Measurements from ENCODE around the gene HBA1.
"Not testable (repeated sequence)": the region's sequence is repeated elsewhere in the genome, so short reads cannot be mapped to it uniquely, and the experiment has no call there.

HBA1 gene

GRCh38 chr16:173211-173854 is 3.1 kb upstream of the HBA1 start:
- H3K27ac ChIP-seq (ENCODE audit: low read depth, low read length); H3K4me3 ChIP-seq (ENCODE audit: low read length); H3K9ac ChIP-seq (ENCODE audit: low read length); H3K36me3 ChIP-seq (ENCODE audit: control insufficient read depth, insufficient read depth, low read length); H3K4me1 ChIP-seq (ENCODE audit: control insufficient read depth, insufficient read depth, low read length): not testable (repeated sequence)
- peaks cover 31% of the 10 kb centered on the region for H3K27me3 ChIP-seq (ENCODE audit: control insufficient read depth, insufficient read depth, low read length)

DNA sequence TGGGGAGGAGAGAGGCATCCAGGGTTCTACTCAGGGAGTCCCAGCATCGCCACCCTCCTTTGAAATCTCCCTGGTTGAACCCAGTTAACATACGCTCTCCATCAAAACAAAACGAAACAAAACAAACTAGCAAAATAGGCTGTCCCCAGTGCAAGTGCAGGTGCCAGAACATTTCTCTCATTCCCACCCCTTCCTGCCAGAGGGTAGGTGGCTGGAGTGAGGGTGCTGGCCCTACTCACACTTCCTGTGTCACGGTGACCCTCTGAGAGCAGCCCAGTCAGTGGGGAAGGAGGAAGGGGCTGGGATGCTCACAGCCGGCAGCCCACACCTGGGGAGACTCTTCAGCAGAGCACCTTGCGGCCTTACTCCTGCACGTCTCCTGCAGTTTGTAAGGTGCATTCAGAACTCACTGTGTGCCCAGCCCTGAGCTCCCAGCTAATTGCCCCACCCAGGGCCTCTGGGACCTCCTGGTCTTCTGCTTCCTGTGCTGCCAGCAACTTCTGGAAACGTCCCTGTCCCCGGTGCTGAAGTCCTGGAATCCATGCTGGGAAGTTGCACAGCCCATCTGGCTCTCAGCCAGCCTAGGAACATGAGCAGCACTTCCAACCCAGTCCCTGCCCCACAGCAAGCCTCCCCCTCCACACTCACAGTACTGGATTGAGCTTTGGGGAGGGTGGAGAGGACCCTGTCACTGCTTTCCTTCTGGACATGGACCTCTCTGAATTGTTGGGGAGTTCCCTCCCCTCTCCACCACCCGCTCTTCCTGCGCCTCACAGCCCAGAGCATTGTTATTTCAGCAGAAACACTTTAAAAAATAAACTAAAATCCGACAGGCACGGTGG is 2.3 kb upstream of the HBA1 start:
- not testable (repeated sequence) for H3K4me3 ChIP-seq (ENCODE audit: low read length); H3K4me1 ChIP-seq (ENCODE audit: control insufficient read depth, insufficient read depth, low read length); H3K27ac ChIP-seq (ENCODE audit: low read depth, low read length); H3K9ac ChIP-seq (ENCODE audit: low read length); H3K36me3 ChIP-seq (ENCODE audit: control insufficient read depth, insufficient read depth, low read length)
- peaks cover 28% of the 10 kb centered on the region for H3K27me3 ChIP-seq (ENCODE audit: control insufficient read depth, insufficient read depth, low read length)

DNA sequence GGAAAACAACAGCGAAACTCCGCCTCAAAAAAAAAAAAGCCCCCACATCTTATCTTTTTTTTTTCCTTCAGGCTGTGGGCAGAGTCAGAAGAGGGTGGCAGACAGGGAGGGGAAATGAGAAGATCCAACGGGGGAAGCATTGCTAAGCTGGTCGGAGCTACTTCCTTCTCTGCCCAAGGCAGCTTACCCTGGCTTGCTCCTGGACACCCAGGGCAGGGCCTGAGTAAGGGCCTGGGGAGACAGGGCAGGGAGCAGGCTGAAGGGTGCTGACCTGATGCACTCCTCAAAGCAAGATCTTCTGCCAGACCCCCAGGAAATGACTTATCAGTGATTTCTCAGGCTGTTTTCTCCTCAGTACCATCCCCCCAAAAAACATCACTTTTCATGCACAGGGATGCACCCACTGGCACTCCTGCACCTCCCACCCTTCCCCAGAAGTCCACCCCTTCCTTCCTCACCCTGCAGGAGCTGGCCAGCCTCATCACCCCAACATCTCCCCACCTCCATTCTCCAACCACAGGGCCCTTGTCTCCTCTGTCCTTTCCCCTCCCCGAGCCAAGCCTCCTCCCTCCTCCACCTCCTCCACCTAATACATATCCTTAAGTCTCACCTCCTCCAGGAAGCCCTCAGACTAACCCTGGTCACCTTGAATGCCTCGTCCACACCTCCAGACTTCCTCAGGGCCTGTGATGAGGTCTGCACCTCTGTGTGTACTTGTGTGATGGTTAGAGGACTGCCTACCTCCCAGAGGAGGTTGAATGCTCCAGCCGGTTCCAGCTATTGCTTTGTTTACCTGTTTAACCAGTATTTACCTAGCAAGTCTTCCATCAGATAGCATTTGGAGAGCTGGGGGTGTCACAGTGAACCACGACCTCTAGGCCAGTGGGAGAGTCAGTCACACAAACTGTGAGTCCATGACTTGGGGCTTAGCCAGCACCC is 1.2 kb upstream of the HBA1 start:
- Histone ChIP-seq H3K27me3 (ENCODE audit: control insufficient read depth, insufficient read depth, low read length) (peaks cover 28% of the 10 kb centered on the region), H3K36me3 (ENCODE audit: control insufficient read depth, insufficient read depth, low read length) (no peaks in the 10 kb centered on the region), H3K4me1 (ENCODE audit: control insufficient read depth, insufficient read depth, low read length) (no peaks in the 10 kb centered on the region), H3K27ac (ENCODE audit: low read depth, low read length) (no peak overlapping the region), H3K9ac (ENCODE audit: low read length) (no peak overlapping the region), H3K4me3 (ENCODE audit: low read length) (no peak overlapping the region)

DNA sequence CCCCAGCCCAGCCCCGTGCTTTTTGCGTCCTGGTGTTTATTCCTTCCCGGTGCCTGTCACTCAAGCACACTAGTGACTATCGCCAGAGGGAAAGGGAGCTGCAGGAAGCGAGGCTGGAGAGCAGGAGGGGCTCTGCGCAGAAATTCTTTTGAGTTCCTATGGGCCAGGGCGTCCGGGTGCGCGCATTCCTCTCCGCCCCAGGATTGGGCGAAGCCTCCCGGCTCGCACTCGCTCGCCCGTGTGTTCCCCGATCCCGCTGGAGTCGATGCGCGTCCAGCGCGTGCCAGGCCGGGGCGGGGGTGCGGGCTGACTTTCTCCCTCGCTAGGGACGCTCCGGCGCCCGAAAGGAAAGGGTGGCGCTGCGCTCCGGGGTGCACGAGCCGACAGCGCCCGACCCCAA is 474 bp upstream of the HBA1 start:
- not testable (repeated sequence) for H3K27ac ChIP-seq (ENCODE audit: low read depth, low read length); H3K4me3 ChIP-seq (ENCODE audit: low read length); H3K9ac ChIP-seq (ENCODE audit: low read length); H3K36me3 ChIP-seq (ENCODE audit: control insufficient read depth, insufficient read depth, low read length); H3K4me1 ChIP-seq (ENCODE audit: control insufficient read depth, insufficient read depth, low read length)
- peaks cover 25% of the 10 kb centered on the region for H3K27me3 ChIP-seq (ENCODE audit: control insufficient read depth, insufficient read depth, low read length)

- H3K4me1 ChIP-seq (ENCODE audit: control insufficient read depth, insufficient read depth, low read length), result no peaks in the 10 kb centered on the region
- H3K27me3 ChIP-seq (ENCODE audit: control insufficient read depth, insufficient read depth, low read length), result peaks cover 25% of the 10 kb centered on the region
- no peak overlapping the region for H3K27ac ChIP-seq (ENCODE audit: low read depth, low read length)
- no peak overlapping the region for H3K4me3 ChIP-seq (ENCODE audit: low read length)
- no peak overlapping the region for H3K9ac ChIP-seq (ENCODE audit: low read length)
- no peaks in the 10 kb centered on the region for H3K36me3 ChIP-seq (ENCODE audit: control insufficient read depth, insufficient read depth, low read length)
Observed at GRCh38 chr16:177394-177822, 928 bp downstream of the HBA1 start.

- Histone ChIP-seq H3K4me3 (ENCODE audit: low read length) (no peak overlapping the region), H3K36me3 (ENCODE audit: control insufficient read depth, insufficient read depth, low read length) (no peaks in the 10 kb centered on the region), H3K27ac (ENCODE audit: low read depth, low read length) (no peak overlapping the region), H3K4me1 (ENCODE audit: control insufficient read depth, insufficient read depth, low read length) (no peaks in the 10 kb centered on the region), H3K9ac (ENCODE audit: low read length) (no peak overlapping the region), H3K27me3 (ENCODE audit: control insufficient read depth, insufficient read depth, low read length) (peaks cover 25% of the 10 kb centered on the region)
Observed at GRCh38 chr16:177981-178667, 1.6 kb downstream of the HBA1 start.

DNA sequence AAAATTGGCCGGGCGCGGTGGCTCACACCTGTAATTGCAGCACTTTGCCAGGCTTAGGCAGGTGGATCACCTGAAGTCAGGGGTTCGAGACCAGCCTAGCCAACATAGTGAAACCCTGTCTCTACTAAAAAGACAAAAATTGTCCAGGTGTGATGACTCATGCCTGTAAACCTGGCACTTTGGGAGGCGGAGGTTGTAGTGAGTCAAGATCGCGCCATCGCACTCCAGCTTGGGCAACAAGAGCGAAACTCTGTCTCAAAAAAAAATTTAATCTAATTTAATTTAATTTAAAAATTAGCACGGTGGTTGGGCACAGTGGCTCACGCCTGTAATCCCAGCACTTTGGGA is 2.2 kb downstream of the HBA1 start:
- Histone ChIP-seq H3K9ac (ENCODE audit: low read length) (no peak overlapping the region), H3K36me3 (ENCODE audit: control insufficient read depth, insufficient read depth, low read length) (no peaks in the 10 kb centered on the region), H3K4me1 (ENCODE audit: control insufficient read depth, insufficient read depth, low read length) (no peaks in the 10 kb centered on the region), H3K27ac (ENCODE audit: low read depth, low read length) (no peak overlapping the region), H3K27me3 (ENCODE audit: control insufficient read depth, insufficient read depth, low read length) (peaks cover 25% of the 10 kb centered on the region), H3K4me3 (ENCODE audit: low read length) (no peak overlapping the region)

DNA sequence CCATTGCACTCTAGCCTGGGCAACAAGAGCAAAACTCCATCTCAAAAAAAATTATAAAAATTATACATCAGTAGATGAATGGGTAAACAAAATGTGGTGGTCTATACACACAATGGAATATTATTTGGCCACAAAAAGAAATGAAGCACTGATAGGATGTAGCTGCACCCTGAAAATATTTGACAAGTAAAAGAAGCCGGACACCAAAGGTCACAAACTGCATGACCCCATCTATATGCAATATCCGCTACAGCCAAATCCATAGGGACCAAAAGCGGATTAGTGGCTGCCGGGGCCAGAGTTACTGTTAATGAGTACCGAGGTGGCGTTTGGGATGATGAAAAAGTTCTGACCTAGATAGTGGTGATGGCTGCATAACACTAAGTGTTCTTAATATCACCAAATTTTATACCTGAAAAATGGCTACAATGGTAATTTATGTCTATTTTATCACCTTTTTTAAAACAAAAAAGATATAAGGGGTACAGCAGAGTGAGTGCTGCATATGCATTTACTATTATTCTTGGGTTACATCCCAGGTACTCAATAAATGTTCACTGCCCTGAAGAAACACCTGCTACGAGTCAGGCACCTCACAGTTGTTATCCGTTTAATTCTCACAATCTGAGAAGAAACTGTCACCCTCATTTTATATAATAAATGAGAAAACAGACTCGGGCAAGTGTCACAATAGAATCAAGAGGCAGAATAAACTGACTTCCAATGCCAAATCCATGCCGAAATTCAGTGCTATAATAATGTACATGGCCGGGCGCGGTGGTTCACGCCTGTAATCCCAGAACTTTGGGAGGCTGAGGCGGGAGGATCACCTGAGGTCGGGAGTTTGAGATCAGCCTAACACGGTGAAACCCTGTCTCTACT is 3.0 kb downstream of the HBA1 start:
- Histone ChIP-seq H3K36me3 (ENCODE audit: control insufficient read depth, insufficient read depth, low read length) (no peaks in the 10 kb centered on the region), H3K4me1 (ENCODE audit: control insufficient read depth, insufficient read depth, low read length) (no peaks in the 10 kb centered on the region), H3K27ac (ENCODE audit: low read depth, low read length) (no peak overlapping the region), H3K9ac (ENCODE audit: low read length) (no peak overlapping the region), H3K4me3 (ENCODE audit: low read length) (no peak overlapping the region), H3K27me3 (ENCODE audit: control insufficient read depth, insufficient read depth, low read length) (peaks cover 23% of the 10 kb centered on the region)

- no peak within 1 kb of the TSS for H3K9ac ChIP-seq (ENCODE audit: low read length)
- no peaks in the 10 kb centered on the region for H3K4me1 ChIP-seq (ENCODE audit: control insufficient read depth, insufficient read depth, low read length)
- peak within 1 kb of the TSS; percentile 45 for H3K4me3 ChIP-seq (ENCODE audit: low read length)
- H3K27me3 ChIP-seq (ENCODE audit: control insufficient read depth, insufficient read depth, low read length), result peaks cover 18% of the 10 kb centered on the region
- no peaks in the 10 kb centered on the region for H3K36me3 ChIP-seq (ENCODE audit: control insufficient read depth, insufficient read depth, low read length)
- H3K27ac ChIP-seq (ENCODE audit: low read depth, low read length), result no peak within 1 kb of the TSS
Observed at GRCh38 chr16:180101-180675, 3.7 kb downstream of the HBA1 start, which contains the start of gene HBQ1. HBQ1 (plus strand) TSS chr16:180459; CDS start chr16:180487, 28 bp downstream.

GRCh38 chr16:180681-181564 is 4.4 kb downstream of the HBA1 start:
- Histone ChIP-seq H3K9ac (ENCODE audit: low read length) (no peak overlapping the region), H3K27ac (ENCODE audit: low read depth, low read length) (no peak overlapping the region), H3K27me3 (ENCODE audit: control insufficient read depth, insufficient read depth, low read length) (peaks cover 14% of the 10 kb centered on the region), H3K4me1 (ENCODE audit: control insufficient read depth, insufficient read depth, low read length) (no peaks in the 10 kb centered on the region), H3K4me3 (ENCODE audit: low read length) (peak overlapping the region; percentile 45), H3K36me3 (ENCODE audit: control insufficient read depth, insufficient read depth, low read length) (peaks cover 2% of the 10 kb centered on the region)
